Parietal lobe (tissue), 1 donor: Measurements from ENCODE around the gene NDUFAF2. TPM values are rescaled to one million over a fixed set of nuclear protein-coding genes. Genes with fewer than 3 reads are reported as not detected.

Source experiments
- total RNA-seq: library from RNA; depleted of rRNA; stranded (reverse); fragments of >200 nt; gene quantifications from one replicate; pipeline ENCODE4 v1.2.3, GENCODE V29; 2014

Gene NDUFAF2
- total RNA-seq, result 23.8 TPM

GRCh38 chr5:60944904-60945812 is at the start of gene NDUFAF2, which contains the start of gene ERCC8:
Gene NDUFAF2 (plus strand): TSS chr5:60945205. CDS start chr5:60945256, 51 bp downstream.
Gene ERCC8 (minus strand): TSS chr5:60945070. CDS start chr5:60945008, 62 bp downstream.

GRCh38 chr5:61162010-61162831 is 217.2 kb downstream of the NDUFAF2 start, which contains the start of gene SMIM15:
Gene SMIM15 (minus strand): TSS chr5:61162468. CDS start chr5:61160171, 2,297 bp downstream.

Other genes starting within 250 kb of the NDUFAF2 start
- gene DEPDC1B, start 245.0 kb upstream of the NDUFAF2 start, total RNA-seq, result 17.5 TPM
- gene ELOVL7, start 100.9 kb upstream of the NDUFAF2 start, total RNA-seq, result 4.1 TPM
- 43.8 TPM for gene ERCC8, start 135 bp upstream of the NDUFAF2 start, total RNA-seq
- 22.8 TPM for gene SMIM15, start 217.3 kb downstream of the NDUFAF2 start, total RNA-seq